GM23338 (cell line): ENCODE results near the gene EXOC6. TPM values are rescaled to one million over a fixed set of nuclear protein-coding genes. Genes with fewer than 3 reads are reported as not detected.

Experiments used
- ATAC-seq: fragments of 200-7000 bp; cut with Tn5 transposase; 3 replicates; pipeline ENCODE4 v1.9.1; 2020
- DNase-seq: peaks from one replicate; pipeline ENCODE4 v3.0.0-alpha.2; 2015; ENCODE audit warnings: low spot score
- H2AFZ ChIP-seq: fragments of 200-600 bp; sonication (generic); 2 replicates; pipeline ENCODE4 v1.8.0; 2016; ENCODE audit warnings: antibody characterized with exemption, mild to moderate bottlenecking, moderate library complexity
- H3F3A ChIP-seq: fragments of 200-600 bp; sonication (generic); replicated peaks from 2 replicates; pipeline ENCODE4 v1.8.0; 2017; ENCODE audit warnings: antibody characterized with exemption, mixed run types, low read depth
- H3K27ac ChIP-seq: fragments of 200-600 bp; sonication (generic); 2 replicates; pipeline ENCODE4 v1.6.1; 2016; ENCODE audit warnings: low read depth
- H3K27me3 ChIP-seq: fragments of 200-600 bp; sonication (generic); 2 replicates; pipeline ENCODE4 v1.8.0; 2016; ENCODE audit warnings: mild to moderate bottlenecking, mixed run types, moderate library complexity; ENCODE audit not compliant: insufficient read depth
- H3K36me3 ChIP-seq: fragments of 200-600 bp; sonication (generic); 2 replicates; pipeline ENCODE4 v1.8.0; 2016; ENCODE audit warnings: mild to moderate bottlenecking; ENCODE audit not compliant: insufficient read depth
- H3K4me1 ChIP-seq: fragments of 200-600 bp; sonication (generic); 2 replicates; pipeline ENCODE4 v1.8.0; 2016; ENCODE audit warnings: mild to moderate bottlenecking, moderate library complexity; ENCODE audit not compliant: insufficient read depth
- H3K4me2 ChIP-seq: fragments of 200-600 bp; sonication (generic); 2 replicates; pipeline ENCODE4 v1.7.1; 2017; ENCODE audit warnings: mixed run types
- H3K4me3 ChIP-seq: fragments of 200-600 bp; sonication (generic); 2 replicates; pipeline ENCODE4 v1.6.1; 2016; ENCODE audit warnings: mixed run types
- H3K79me2 ChIP-seq: fragments of 200-600 bp; sonication (generic); replicated peaks from 2 replicates; pipeline ENCODE4 v1.8.0; 2017; ENCODE audit warnings: mild to moderate bottlenecking; ENCODE audit not compliant: insufficient read depth
- H3K9me2 ChIP-seq: fragments of 200-600 bp; sonication (generic); 2 replicates; pipeline ENCODE4 v1.8.0; 2017; ENCODE audit not compliant: insufficient read depth
- H4K20me1 ChIP-seq: fragments of 200-600 bp; sonication (generic); replicated peaks from 2 replicates; pipeline ENCODE4 v1.8.0; 2017; ENCODE audit warnings: mild to moderate bottlenecking; ENCODE audit not compliant: insufficient read depth
- H3K27ac Mint-ChIP-seq: 2 replicates; pipeline ENCODE4 v1.8.0; 2020; ENCODE audit warnings: inconsistent platforms, mild to moderate bottlenecking, moderate library complexity, mixed read lengths
- H3K27me3 Mint-ChIP-seq: 3 replicates; pipeline ENCODE4 v1.8.0; 2022; ENCODE audit warnings: low read depth, mild to moderate bottlenecking, moderate library complexity, mixed read lengths, inconsistent platforms; ENCODE audit not compliant: insufficient read depth, poor library complexity
- H3K36me3 Mint-ChIP-seq: 3 replicates; pipeline ENCODE4 v1.8.0; 2021; ENCODE audit warnings: low read depth, mild to moderate bottlenecking, inconsistent platforms, moderate library complexity, mixed read lengths
- H3K4me1 Mint-ChIP-seq: 3 replicates; pipeline ENCODE4 v1.8.0; 2020; ENCODE audit warnings: mild to moderate bottlenecking, inconsistent platforms, mixed read lengths
- H3K4me3 Mint-ChIP-seq: 3 replicates; pipeline ENCODE4 v1.8.0; 2021; ENCODE audit warnings: moderate library complexity, mild to moderate bottlenecking, inconsistent platforms, mixed read lengths
- H3K9me3 Mint-ChIP-seq: 3 replicates; pipeline ENCODE4 v1.8.0; 2020; ENCODE audit warnings: moderate library complexity, mild to moderate bottlenecking, inconsistent platforms, mixed read lengths
- EZH2 ChIP-seq: fragments of 200-600 bp; sonication (generic); IDR thresholded peaks from one replicate; pipeline ENCODE4 v1.8.0; 2017; ENCODE audit warnings: antibody characterized with exemption, mild to moderate bottlenecking, low read depth; ENCODE audit not compliant: unreplicated experiment
- NANOG ChIP-seq: IDR thresholded peaks from 2 replicates; pipeline ENCODE4 v1.6.1; 2016; ENCODE audit warnings: antibody characterized with exemption, borderline replicate concordance
- ZNF331 ChIP-seq: fragments of 250-450 bp; sonication (Bioruptor Pico); IDR thresholded peaks from 2 replicates; pipeline ENCODE4 v1.5.0; 2020; ENCODE audit warnings: low read depth, mild to moderate bottlenecking, moderate library complexity
- polyA plus RNA-seq: library from polyadenylated mRNA; unstranded; fragments of >200 nt; fragmentation: Nextera tagmentation; extraction: Ambion mirVana; gene quantifications from 2 replicates; pipeline ENCODE4 v1.2.1, GENCODE V29; 2016
- total RNA-seq: library from RNA; depleted of rRNA; stranded (reverse); fragments of >200 nt; shearing (Covaris generic); gene quantifications from 2 replicates; pipeline ENCODE4 v1.2.3, GENCODE V29; 2014
- TF ChIP-seq, protein P1 (sequence below), 2 experiments: fragments of 200-600 bp in 1 of 2; sonication (generic) in 1 of 2; conservative IDR thresholded peaks; 2 replicates each; pipeline versions ENCODE4 v1.5.1 to v1.6.1; 2016 to 2017; ENCODE audit warnings: antibody characterized with exemption in 2 of 2, low read depth in 2 of 2, mild to moderate bottlenecking in 2 of 2, moderate library complexity in 1 of 2
- TF ChIP-seq, protein P2 (sequence below): fragments of 250-450 bp; sonication (Bioruptor Pico); IDR thresholded peaks from 2 replicates; pipeline ENCODE4 v1.5.0; 2020; ENCODE audit warnings: mild to moderate bottlenecking, moderate library complexity

The EXOC6 gene
- total and polyA plus RNA-seq, 2 experiments from 2014 or later, result 5.0 to 6.0 TPM

DNA sequence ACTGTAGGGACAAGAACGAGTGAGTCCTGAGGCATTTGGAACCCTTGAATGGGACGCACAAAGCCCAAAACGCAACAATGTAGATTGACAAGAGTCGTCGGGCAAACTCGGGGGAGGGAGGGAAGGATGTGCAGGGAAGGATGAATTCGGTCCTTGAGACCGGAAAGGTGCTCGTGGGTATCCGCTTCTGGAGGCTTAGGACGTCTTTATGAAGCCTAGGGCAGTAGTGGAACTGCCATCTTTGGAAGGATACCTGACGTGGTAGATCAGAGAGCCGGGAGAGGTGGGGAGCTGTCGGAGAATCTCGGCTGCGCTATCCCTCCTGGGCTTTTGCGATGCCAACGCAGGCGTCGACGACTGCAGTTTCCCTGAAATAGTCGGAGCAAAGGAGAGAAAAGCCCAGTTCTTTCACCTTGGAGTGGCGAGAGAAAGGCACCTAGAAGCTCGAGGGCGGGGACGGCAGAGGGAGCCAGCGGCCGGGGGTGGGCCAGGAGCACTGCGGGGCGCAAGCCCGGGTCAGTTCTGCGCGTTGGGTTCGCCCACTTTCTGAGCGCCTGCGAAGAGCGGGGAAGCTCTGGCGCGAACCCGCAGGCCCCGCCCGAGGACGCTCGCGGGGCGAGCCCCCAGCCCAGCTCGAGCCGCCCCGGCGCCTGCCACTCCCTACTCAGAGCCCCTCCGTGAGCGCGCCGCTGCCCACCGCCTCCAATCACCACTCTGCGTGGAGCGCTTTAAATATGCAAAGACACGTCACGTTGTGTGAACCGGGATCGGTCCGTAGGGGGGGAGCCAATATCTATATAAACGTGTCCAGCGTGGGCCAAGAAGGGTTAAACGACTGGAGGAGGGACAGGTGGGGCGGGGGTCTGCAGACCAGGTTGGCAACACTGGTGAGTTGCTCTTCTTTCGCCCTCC, 211.9 kb downstream of the EXOC6 start, which contains the start of gene CYP26C1:
TSS of gene CYP26C1 (plus strand) at position 824 of the 912 bp plus-strand sequence. CDS start 466 bp downstream, outside the sequence.
- DNase-seq (peak; percentile 71), ATAC-seq (peak; percentile 6)
- Mint-ChIP-seq H3K4me1 (peaks cover 32% of the 10 kb centered on the region), H3K4me3 (peak within 1 kb of the TSS; percentile 68), H3K27me3 (peaks cover 68% of the 10 kb centered on the region), H3K36me3 (no peaks in the 10 kb centered on the region; the same call in 2 of the 3 replicates), H3K27ac (no peak within 1 kb of the TSS), H3K9me3 (no peaks in the 10 kb centered on the region)
- TF ChIP-seq NANOG (no peak), ZNF331 (CRISPR knock-in tag) (no peak), EZH2 (peak; percentile 75)
- TF ChIP-seq, protein P1, sequence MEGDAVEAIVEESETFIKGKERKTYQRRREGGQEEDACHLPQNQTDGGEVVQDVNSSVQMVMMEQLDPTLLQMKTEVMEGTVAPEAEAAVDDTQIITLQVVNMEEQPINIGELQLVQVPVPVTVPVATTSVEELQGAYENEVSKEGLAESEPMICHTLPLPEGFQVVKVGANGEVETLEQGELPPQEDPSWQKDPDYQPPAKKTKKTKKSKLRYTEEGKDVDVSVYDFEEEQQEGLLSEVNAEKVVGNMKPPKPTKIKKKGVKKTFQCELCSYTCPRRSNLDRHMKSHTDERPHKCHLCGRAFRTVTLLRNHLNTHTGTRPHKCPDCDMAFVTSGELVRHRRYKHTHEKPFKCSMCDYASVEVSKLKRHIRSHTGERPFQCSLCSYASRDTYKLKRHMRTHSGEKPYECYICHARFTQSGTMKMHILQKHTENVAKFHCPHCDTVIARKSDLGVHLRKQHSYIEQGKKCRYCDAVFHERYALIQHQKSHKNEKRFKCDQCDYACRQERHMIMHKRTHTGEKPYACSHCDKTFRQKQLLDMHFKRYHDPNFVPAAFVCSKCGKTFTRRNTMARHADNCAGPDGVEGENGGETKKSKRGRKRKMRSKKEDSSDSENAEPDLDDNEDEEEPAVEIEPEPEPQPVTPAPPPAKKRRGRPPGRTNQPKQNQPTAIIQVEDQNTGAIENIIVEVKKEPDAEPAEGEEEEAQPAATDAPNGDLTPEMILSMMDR (conservative IDR thresholded peaks at IDR 0.05; ENCODE audit: low read depth in 2 of 2), result peak in 1 of 2 experiments; percentile 31; a peak in 2 of 4 replicates
- TF ChIP-seq, protein P2, sequence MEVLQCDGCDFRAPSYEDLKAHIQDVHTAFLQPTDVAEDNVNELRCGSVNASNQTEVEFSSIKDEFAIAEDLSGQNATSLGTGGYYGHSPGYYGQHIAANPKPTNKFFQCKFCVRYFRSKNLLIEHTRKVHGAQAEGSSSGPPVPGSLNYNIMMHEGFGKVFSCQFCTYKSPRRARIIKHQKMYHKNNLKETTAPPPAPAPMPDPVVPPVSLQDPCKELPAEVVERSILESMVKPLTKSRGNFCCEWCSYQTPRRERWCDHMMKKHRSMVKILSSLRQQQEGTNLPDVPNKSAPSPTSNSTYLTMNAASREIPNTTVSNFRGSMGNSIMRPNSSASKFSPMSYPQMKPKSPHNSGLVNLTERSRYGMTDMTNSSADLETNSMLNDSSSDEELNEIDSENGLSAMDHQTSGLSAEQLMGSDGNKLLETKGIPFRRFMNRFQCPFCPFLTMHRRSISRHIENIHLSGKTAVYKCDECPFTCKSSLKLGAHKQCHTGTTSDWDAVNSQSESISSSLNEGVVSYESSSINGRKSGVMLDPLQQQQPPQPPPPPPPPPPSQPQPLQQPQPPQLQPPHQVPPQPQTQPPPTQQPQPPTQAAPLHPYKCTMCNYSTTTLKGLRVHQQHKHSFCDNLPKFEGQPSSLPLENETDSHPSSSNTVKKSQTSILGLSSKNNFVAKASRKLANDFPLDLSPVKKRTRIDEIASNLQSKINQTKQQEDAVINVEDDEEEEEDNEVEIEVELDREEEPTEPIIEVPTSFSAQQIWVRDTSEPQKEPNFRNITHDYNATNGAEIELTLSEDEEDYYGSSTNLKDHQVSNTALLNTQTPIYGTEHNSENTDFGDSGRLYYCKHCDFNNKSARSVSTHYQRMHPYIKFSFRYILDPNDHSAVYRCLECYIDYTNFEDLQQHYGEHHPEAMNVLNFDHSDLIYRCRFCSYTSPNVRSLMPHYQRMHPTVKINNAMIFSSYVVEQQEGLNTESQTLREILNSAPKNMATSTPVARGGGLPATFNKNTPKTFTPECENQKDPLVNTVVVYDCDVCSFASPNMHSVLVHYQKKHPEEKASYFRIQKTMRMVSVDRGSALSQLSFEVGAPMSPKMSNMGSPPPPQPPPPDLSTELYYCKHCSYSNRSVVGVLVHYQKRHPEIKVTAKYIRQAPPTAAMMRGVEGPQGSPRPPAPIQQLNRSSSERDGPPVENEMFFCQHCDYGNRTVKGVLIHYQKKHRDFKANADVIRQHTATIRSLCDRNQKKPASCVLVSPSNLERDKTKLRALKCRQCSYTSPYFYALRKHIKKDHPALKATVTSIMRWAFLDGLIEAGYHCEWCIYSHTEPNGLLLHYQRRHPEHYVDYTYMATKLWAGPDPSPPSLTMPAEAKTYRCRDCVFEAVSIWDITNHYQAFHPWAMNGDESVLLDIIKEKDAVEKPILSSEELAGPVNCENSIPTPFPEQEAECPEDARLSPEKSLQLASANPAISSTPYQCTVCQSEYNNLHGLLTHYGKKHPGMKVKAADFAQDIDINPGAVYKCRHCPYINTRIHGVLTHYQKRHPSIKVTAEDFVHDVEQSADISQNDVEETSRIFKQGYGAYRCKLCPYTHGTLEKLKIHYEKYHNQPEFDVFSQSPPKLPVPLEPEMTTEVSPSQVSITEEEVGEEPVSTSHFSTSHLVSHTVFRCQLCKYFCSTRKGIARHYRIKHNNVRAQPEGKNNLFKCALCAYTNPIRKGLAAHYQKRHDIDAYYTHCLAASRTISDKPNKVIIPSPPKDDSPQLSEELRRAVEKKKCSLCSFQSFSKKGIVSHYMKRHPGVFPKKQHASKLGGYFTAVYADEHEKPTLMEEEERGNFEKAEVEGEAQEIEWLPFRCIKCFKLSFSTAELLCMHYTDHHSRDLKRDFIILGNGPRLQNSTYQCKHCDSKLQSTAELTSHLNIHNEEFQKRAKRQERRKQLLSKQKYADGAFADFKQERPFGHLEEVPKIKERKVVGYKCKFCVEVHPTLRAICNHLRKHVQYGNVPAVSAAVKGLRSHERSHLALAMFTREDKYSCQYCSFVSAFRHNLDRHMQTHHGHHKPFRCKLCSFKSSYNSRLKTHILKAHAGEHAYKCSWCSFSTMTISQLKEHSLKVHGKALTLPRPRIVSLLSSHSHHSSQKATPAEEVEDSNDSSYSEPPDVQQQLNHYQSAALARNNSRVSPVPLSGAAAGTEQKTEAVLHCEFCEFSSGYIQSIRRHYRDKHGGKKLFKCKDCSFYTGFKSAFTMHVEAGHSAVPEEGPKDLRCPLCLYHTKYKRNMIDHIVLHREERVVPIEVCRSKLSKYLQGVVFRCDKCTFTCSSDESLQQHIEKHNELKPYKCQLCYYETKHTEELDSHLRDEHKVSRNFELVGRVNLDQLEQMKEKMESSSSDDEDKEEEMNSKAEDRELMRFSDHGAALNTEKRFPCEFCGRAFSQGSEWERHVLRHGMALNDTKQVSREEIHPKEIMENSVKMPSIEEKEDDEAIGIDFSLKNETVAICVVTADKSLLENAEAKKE (CRISPR knock-in tag), result no peak
- Histone ChIP-seq H3F3A (peaks cover 16% of the 10 kb centered on the region), H3K4me2 (peak within 1 kb of the TSS; percentile 89), H2AFZ (peak within 1 kb of the TSS; percentile 80), H3K4me1 (peaks cover 46% of the 10 kb centered on the region), H3K79me2 (no peaks in the 10 kb centered on the region), H3K27ac (no peak within 1 kb of the TSS), H3K4me3 (peak within 1 kb of the TSS; percentile 63), H3K27me3 (peaks cover 87% of the 10 kb centered on the region), H4K20me1 (peaks cover 9% of the 10 kb centered on the region), H3K36me3 (no peaks in the 10 kb centered on the region), H3K9me2 (no peaks in the 10 kb centered on the region)
